Fibroblast of lung (primary cell): Measurements from ENCODE around the gene MAP4K3.

Experiments used
- EZH2 ChIP-seq: IDR thresholded peaks from 2 replicates; pipeline ENCODE4 v1.5.1; 2012; ENCODE audit warnings: low read length, control low read depth, mild to moderate bottlenecking; ENCODE audit errors: missing control alignments
- TF ChIP-seq, protein P1 (sequence below), 2 donors: IDR thresholded peaks in 1 of 2; conservative IDR thresholded peaks in 1 of 2; 1 replicate in 1 of 2; 2 replicates in 1 of 2; pipeline ENCODE4 v1.5.1; 2011 to 2012; ENCODE audit warnings: low read length in 2 of 2, control low read depth in 1 of 2, inconsistent platforms in 1 of 2, low read depth in 1 of 2, mild to moderate bottlenecking in 1 of 2

DNA sequence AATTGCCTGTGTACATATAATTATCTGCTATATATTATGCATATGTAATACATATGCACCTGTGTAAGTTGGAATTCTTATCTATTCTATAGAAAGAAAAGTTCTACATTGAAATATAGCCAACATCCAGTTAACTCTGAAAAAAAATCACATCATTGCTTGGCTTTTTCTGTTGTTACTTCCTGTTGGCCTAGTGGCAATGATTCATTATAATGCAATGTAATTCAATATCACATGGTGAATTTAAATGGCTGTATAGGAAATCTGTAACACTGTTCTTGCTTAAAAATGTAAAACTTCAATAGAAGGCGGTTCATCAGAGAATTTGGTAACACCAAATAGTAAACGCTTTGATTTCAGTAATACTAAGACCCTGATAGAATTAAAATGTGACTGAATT, 44.5 kb upstream of the MAP4K3 start:
- TF ChIP-seq, protein P1, sequence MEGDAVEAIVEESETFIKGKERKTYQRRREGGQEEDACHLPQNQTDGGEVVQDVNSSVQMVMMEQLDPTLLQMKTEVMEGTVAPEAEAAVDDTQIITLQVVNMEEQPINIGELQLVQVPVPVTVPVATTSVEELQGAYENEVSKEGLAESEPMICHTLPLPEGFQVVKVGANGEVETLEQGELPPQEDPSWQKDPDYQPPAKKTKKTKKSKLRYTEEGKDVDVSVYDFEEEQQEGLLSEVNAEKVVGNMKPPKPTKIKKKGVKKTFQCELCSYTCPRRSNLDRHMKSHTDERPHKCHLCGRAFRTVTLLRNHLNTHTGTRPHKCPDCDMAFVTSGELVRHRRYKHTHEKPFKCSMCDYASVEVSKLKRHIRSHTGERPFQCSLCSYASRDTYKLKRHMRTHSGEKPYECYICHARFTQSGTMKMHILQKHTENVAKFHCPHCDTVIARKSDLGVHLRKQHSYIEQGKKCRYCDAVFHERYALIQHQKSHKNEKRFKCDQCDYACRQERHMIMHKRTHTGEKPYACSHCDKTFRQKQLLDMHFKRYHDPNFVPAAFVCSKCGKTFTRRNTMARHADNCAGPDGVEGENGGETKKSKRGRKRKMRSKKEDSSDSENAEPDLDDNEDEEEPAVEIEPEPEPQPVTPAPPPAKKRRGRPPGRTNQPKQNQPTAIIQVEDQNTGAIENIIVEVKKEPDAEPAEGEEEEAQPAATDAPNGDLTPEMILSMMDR (conservative IDR thresholded peaks at IDR 0.05 in 1 of 2, IDR thresholded peaks at IDR 0.05 in 1 of 2; ENCODE audit: low read depth in 1 of 2, low read length in 2 of 2) = no peak
- no peak for TF ChIP-seq EZH2
